ENCODE results near the gene PRKAB1.

Gene PRKAB1

GRCh38 chr12:119676573-119676972, 8.6 kb downstream of the PRKAB1 start:
- no peak overlapping the region for H2AFZ ChIP-seq (ENCODE audit: low read length)
- no peaks in the 10 kb centered on the region for H3K9me3 ChIP-seq (replicated peaks in 1 of 2; ENCODE audit: control insufficient read depth in 2 of 2, insufficient read depth in 1 of 2, low read depth in 1 of 2, low read length in 2 of 2)
- WGBS, 2 donors (ENCODE audit: extremely low coverage in 2 of 2, insufficient read length in 2 of 2, insufficient replicate concordance in 1 of 2) = no CpG with 5 or more reads among the region's 13 CpGs
- peaks cover 66 to 98% of the 10 kb centered on the region in 2 donors for H3K36me3 ChIP-seq (replicated peaks in 1 of 2; ENCODE audit: control insufficient read depth in 2 of 2, insufficient read depth in 2 of 2, low read length in 2 of 2)
- no peak overlapping the region for H3K4ac ChIP-seq (ENCODE audit: low read length)
- H2BK120ac ChIP-seq (ENCODE audit: low read depth, low read length) = no peak overlapping the region
- H2BK5ac ChIP-seq (ENCODE audit: low read length) = no peak overlapping the region
- no peak overlapping the region for H3K4me3 ChIP-seq (ENCODE audit: low read length in 2 of 2)
- H2BK12ac ChIP-seq (ENCODE audit: low read length) = no peak overlapping the region
- H2AK5ac ChIP-seq (ENCODE audit: low read depth, low read length) = no peak overlapping the region
- no peak overlapping the region for H3K18ac ChIP-seq (ENCODE audit: low read length)
- no peaks in the 10 kb centered on the region for H3K27me3 ChIP-seq (ENCODE audit: control insufficient read depth in 3 of 3, insufficient read depth in 3 of 3, low read depth in 1 of 3, low read length in 3 of 3)
- H2BK15ac ChIP-seq (ENCODE audit: low read length) = no peak overlapping the region
- H4K91ac ChIP-seq (ENCODE audit: low read depth, low read length, poor library complexity) = no peak overlapping the region
- H3K9ac ChIP-seq (ENCODE audit: low read depth, low read length, poor library complexity) = no peak overlapping the region
- H3K4me1 ChIP-seq (ENCODE audit: control insufficient read depth in 2 of 2, insufficient read depth in 1 of 2, low read depth in 1 of 2, low read length in 2 of 2) = no peaks in the 10 kb centered on the region
- no peak for DNase-seq (ENCODE audit: low spot score)
- H3K4me2 ChIP-seq (ENCODE audit: insufficient read depth, low read length, poor library complexity, severe bottlenecking) = no peak overlapping the region
- no peak overlapping the region for H3K14ac ChIP-seq (ENCODE audit: low read length)
- no peak overlapping the region for H3K23ac ChIP-seq (ENCODE audit: low read depth, low read length, poor library complexity)
- no peak overlapping the region for H3K27ac ChIP-seq (replicated peaks; ENCODE audit: low read length)
- H4K8ac ChIP-seq (ENCODE audit: low read depth, low read length) = no peak overlapping the region
- H3K79me1 ChIP-seq (ENCODE audit: low read depth, low read length) = no peaks in the 10 kb centered on the region

DNA sequence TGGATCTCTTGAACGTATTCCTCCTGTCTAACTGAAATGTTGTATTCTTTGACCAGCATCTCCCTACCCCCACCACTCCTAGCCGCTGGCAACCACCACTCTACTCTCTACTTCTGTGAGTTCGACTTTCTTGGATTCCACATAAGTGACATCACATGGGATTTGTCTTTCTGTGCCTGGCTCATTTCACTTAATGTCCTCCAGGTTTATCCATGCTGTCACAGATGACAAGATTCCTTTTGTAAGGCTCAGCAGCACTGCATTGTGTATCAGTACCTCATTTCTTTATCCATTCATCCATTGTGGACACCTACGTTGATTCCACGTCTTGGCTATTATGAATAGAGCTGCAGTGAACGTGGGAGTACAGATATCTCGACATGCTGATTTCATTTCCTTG, 10.5 kb downstream of the PRKAB1 start:
- no peaks in the 10 kb centered on the region for H3K27me3 ChIP-seq (ENCODE audit: control insufficient read depth in 3 of 3, insufficient read depth in 3 of 3, low read depth in 1 of 3, low read length in 3 of 3)
- H3K14ac ChIP-seq (ENCODE audit: low read length) = no peak overlapping the region
- H4K8ac ChIP-seq (ENCODE audit: low read depth, low read length) = no peak overlapping the region
- no peak overlapping the region for H2BK15ac ChIP-seq (ENCODE audit: low read length)
- H2BK5ac ChIP-seq (ENCODE audit: low read length) = no peak overlapping the region
- H2AFZ ChIP-seq (ENCODE audit: low read length) = no peak overlapping the region
- WGBS, 2 donors (ENCODE audit: extremely low coverage in 2 of 2, insufficient read length in 2 of 2, insufficient replicate concordance in 1 of 2) = no CpG with 5 or more reads among the region's 7 CpGs
- no peaks in the 10 kb centered on the region for H3K79me1 ChIP-seq (ENCODE audit: low read depth, low read length)
- H3K4me3 ChIP-seq (ENCODE audit: low read length in 2 of 2) = no peak overlapping the region
- no peak overlapping the region for H3K4ac ChIP-seq (ENCODE audit: low read length)
- no peak overlapping the region for H3K27ac ChIP-seq (replicated peaks; ENCODE audit: low read length)
- no peak overlapping the region for H4K91ac ChIP-seq (ENCODE audit: low read depth, low read length, poor library complexity)
- H3K4me2 ChIP-seq (ENCODE audit: insufficient read depth, low read length, poor library complexity, severe bottlenecking) = no peak overlapping the region
- H3K9me3 ChIP-seq (replicated peaks in 1 of 2; ENCODE audit: control insufficient read depth in 2 of 2, insufficient read depth in 1 of 2, low read depth in 1 of 2, low read length in 2 of 2) = no peaks in the 10 kb centered on the region
- peaks cover 59 to 92% of the 10 kb centered on the region in 2 donors for H3K36me3 ChIP-seq (replicated peaks in 1 of 2; ENCODE audit: control insufficient read depth in 2 of 2, insufficient read depth in 2 of 2, low read length in 2 of 2)
- no peak for DNase-seq (ENCODE audit: low spot score)
- H2BK12ac ChIP-seq (ENCODE audit: low read length) = no peak overlapping the region
- H3K9ac ChIP-seq (ENCODE audit: low read depth, low read length, poor library complexity) = no peak overlapping the region
- H3K18ac ChIP-seq (ENCODE audit: low read length) = no peak overlapping the region
- H2BK120ac ChIP-seq (ENCODE audit: low read depth, low read length) = no peak overlapping the region
- H2AK5ac ChIP-seq (ENCODE audit: low read depth, low read length) = no peak overlapping the region
- no peaks in the 10 kb centered on the region for H3K4me1 ChIP-seq (ENCODE audit: control insufficient read depth in 2 of 2, insufficient read depth in 1 of 2, low read depth in 1 of 2, low read length in 2 of 2)
- H3K23ac ChIP-seq (ENCODE audit: low read depth, low read length, poor library complexity) = no peak overlapping the region

- no CpG with 5 or more reads among the region's 5 CpGs for WGBS, 2 donors (ENCODE audit: extremely low coverage in 2 of 2, insufficient read length in 2 of 2, insufficient replicate concordance in 1 of 2)
- Histone ChIP-seq H3K79me1 (ENCODE audit: low read depth, low read length) (no peaks in the 10 kb centered on the region), H3K18ac (ENCODE audit: low read length) (no peak overlapping the region), H2BK15ac (ENCODE audit: low read length) (no peak overlapping the region), H4K91ac (ENCODE audit: low read depth, low read length, poor library complexity) (no peak overlapping the region), H3K23ac (ENCODE audit: low read depth, low read length, poor library complexity) (no peak overlapping the region), H3K9me3 (replicated peaks in 1 of 2; ENCODE audit: control insufficient read depth in 2 of 2, insufficient read depth in 1 of 2, low read depth in 1 of 2, low read length in 2 of 2) (no peaks in the 10 kb centered on the region), H2BK120ac (ENCODE audit: low read depth, low read length) (no peak overlapping the region), H3K4me3 (ENCODE audit: low read length in 2 of 2) (no peak overlapping the region), H3K4me1 (ENCODE audit: control insufficient read depth in 2 of 2, insufficient read depth in 1 of 2, low read depth in 1 of 2, low read length in 2 of 2) (no peaks in the 10 kb centered on the region), H3K4ac (ENCODE audit: low read length) (no peak overlapping the region), H2BK12ac (ENCODE audit: low read length) (no peak overlapping the region), H3K14ac (ENCODE audit: low read length) (no peak overlapping the region), H2AK5ac (ENCODE audit: low read depth, low read length) (no peak overlapping the region), H3K27ac (replicated peaks; ENCODE audit: low read length) (no peak overlapping the region), H4K8ac (ENCODE audit: low read depth, low read length) (no peak overlapping the region), H2BK5ac (ENCODE audit: low read length) (no peak overlapping the region), H3K4me2 (ENCODE audit: insufficient read depth, low read length, poor library complexity, severe bottlenecking) (no peak overlapping the region), H3K36me3 (replicated peaks in 1 of 2; ENCODE audit: control insufficient read depth in 2 of 2, insufficient read depth in 2 of 2, low read length in 2 of 2) (peaks cover 53 to 85% of the 10 kb centered on the region in 2 donors), H2AFZ (ENCODE audit: low read length) (no peak overlapping the region), H3K27me3 (ENCODE audit: control insufficient read depth in 3 of 3, insufficient read depth in 3 of 3, low read depth in 1 of 3, low read length in 3 of 3) (no peaks in the 10 kb centered on the region), H3K9ac (ENCODE audit: low read depth, low read length, poor library complexity) (no peak overlapping the region)
- no peak for DNase-seq (ENCODE audit: low spot score)
Measured at GRCh38 chr12:119679081-119679480, 11.1 kb downstream of the PRKAB1 start.

- Histone ChIP-seq H2BK12ac (ENCODE audit: low read length) (no peak overlapping the region), H2BK5ac (ENCODE audit: low read length) (no peak overlapping the region), H3K9ac (ENCODE audit: low read depth, low read length, poor library complexity) (no peak overlapping the region), H3K27ac (replicated peaks; ENCODE audit: low read length) (no peak overlapping the region), H3K4me2 (ENCODE audit: insufficient read depth, low read length, poor library complexity, severe bottlenecking) (no peak overlapping the region), H3K4ac (ENCODE audit: low read length) (no peak overlapping the region), H2BK15ac (ENCODE audit: low read length) (no peak overlapping the region), H3K79me1 (ENCODE audit: low read depth, low read length) (no peaks in the 10 kb centered on the region), H2AK5ac (ENCODE audit: low read depth, low read length) (no peak overlapping the region), H4K8ac (ENCODE audit: low read depth, low read length) (no peak overlapping the region), H3K9me3 (replicated peaks in 1 of 2; ENCODE audit: control insufficient read depth in 2 of 2, insufficient read depth in 1 of 2, low read depth in 1 of 2, low read length in 2 of 2) (no peaks in the 10 kb centered on the region), H3K23ac (ENCODE audit: low read depth, low read length, poor library complexity) (no peak overlapping the region), H3K18ac (ENCODE audit: low read length) (no peak overlapping the region), H3K36me3 (replicated peaks in 1 of 2; ENCODE audit: control insufficient read depth in 2 of 2, insufficient read depth in 2 of 2, low read length in 2 of 2) (peaks cover 49 to 81% of the 10 kb centered on the region in 2 donors), H3K27me3 (ENCODE audit: control insufficient read depth in 3 of 3, insufficient read depth in 3 of 3, low read depth in 1 of 3, low read length in 3 of 3) (no peaks in the 10 kb centered on the region), H3K14ac (ENCODE audit: low read length) (no peak overlapping the region), H4K91ac (ENCODE audit: low read depth, low read length, poor library complexity) (no peak overlapping the region), H2BK120ac (ENCODE audit: low read depth, low read length) (no peak overlapping the region), H2AFZ (ENCODE audit: low read length) (no peak overlapping the region), H3K4me1 (ENCODE audit: control insufficient read depth in 2 of 2, insufficient read depth in 1 of 2, low read depth in 1 of 2, low read length in 2 of 2) (no peaks in the 10 kb centered on the region), H3K4me3 (ENCODE audit: low read length in 2 of 2) (peak overlapping the region in 1 of 2 donors; percentile 48)
- no CpG with 5 or more reads among the region's 10 CpGs for WGBS, 2 donors (ENCODE audit: extremely low coverage in 2 of 2, insufficient read length in 2 of 2, insufficient replicate concordance in 1 of 2)
- no peak for DNase-seq (ENCODE audit: low spot score)
Measured at GRCh38 chr12:119679490-119679889, 11.6 kb downstream of the PRKAB1 start.

Data from neuronal stem cell (in vitro differentiated cells).